Tongue (tissue), 2 donors: ENCODE measurements around the gene LHFPL6. TPM values are rescaled to one million over a fixed set of nuclear protein-coding genes. Genes with fewer than 3 reads are reported as not detected.

Experiments used
- DNase-seq: peaks from one replicate; pipeline ENCODE4 v3.0.0-alpha.2; 2015
- total RNA-seq: library from RNA; depleted of rRNA; stranded (reverse); fragments of >200 nt; gene quantifications from one replicate; pipeline ENCODE4 v1.2.3, GENCODE V29; 2014

The LHFPL6 gene
- total RNA-seq = 65.6 TPM

DNA sequence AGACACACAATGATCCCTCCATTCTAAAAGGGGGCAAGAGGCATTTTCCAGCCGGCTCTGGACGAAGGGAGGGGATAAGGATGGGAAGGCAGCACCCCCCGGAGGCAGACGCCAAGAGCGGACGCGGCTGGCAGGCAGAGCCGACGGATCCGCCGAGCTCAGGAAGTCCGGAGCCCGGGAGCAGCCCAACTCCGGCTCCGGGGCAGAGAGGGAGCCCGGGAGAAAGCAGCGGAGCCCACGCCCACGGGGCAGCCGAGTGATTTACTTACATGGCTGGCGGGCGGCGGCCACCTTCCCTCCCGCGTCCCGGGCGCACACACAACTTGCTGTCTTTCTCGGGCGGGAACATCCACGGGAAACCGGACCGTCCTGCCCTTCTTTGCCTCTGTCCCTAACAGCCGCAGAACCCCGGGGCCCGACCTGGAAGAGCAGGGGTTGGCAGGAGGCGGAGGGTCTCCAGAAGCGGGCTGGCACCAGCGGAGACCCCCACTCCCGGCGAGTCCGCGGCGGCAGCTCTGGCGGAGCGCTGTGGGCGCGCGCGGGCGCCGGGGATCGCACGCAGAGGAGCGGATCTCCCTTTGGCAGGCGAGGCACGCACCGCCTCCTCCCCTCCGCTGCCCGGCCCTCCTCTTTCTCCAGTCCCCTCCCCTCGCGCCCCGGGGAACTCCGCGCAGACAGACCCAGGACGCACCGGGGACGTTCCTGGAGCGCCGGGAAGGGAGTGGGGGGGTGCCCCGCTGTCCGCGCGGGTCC, at the start of gene LHFPL6:
Gene LHFPL6, minus strand, starts transcription at position 580 of the 753 bp plus-strand sequence.
- peak; percentile 91 for DNase-seq

DNA sequence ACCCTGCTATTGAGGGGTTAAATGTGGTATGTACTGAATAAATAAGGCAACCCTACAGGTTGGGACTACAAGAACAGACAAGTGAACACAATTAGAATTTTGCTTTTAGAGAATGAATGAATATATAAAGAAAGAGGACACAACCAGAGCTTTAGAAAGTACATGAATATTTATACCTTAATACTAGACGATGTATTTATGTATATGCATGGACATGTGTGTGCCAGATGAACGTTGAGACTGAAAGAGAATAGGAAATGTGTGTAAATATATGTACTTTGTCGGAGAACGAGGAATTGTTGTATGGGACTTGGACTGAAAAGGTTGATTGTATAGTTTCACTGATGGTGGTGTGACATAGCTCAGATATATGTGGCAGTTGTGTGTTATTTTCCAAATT, 43.1 kb upstream of the LHFPL6 start:
- DNase-seq = no peak

DNA sequence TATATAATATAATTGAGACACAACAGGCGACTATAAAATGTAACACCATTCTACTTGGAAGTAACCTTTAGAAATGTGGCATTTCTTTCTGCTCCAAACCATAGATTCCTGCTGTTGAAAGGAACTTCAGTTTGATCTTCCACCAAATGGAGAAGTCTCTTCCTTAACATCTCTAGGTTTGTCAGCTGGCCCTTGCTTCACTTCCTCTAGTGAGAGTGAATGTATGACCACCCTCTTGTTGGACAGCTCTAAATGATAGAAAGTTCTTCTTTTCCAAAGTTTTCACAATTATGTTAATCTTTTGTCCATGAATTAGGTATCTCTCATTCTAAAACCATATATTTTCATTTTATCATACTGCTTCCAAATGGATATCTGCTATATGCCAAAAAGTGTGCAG, 38.7 kb upstream of the LHFPL6 start:
- no peak for DNase-seq

DNA sequence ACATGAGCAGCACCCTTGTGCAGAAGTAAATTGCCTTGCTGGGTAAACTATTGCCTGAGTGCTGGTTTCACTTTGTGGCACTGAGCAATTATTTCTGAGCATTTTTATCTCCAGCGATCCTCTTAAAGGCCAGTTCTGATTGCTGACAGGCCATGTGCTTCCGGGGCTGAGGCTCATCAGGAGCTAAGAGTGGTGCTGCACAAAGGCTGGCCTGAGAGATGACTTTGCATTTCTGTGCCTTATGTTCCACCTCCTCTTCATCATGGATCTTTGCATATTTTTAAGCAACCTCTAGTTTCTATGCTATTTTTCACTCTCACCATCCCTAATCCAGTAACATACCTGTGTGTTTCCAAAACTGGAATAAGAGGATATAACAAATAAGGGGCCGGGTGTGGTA, 34.9 kb upstream of the LHFPL6 start:
- no peak for DNase-seq

DNA sequence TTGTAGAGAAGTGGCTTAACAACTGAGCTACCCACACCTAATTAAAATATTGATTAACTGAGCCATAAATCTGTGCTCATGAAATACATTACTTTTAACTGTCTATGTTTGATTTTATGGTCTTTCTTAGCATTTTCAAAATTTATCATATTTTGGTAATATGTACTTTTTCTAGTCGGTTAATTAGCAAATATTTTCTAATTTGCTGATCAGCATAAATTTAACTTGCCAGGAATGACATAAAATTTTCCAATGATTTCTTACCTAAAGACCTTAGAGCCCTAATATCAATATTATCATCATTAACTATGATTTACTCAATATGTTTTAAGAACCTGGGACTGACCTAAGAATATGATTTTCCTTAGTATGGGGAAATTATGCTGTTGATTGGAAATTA, 32.6 kb upstream of the LHFPL6 start:
- no peak for DNase-seq

DNA sequence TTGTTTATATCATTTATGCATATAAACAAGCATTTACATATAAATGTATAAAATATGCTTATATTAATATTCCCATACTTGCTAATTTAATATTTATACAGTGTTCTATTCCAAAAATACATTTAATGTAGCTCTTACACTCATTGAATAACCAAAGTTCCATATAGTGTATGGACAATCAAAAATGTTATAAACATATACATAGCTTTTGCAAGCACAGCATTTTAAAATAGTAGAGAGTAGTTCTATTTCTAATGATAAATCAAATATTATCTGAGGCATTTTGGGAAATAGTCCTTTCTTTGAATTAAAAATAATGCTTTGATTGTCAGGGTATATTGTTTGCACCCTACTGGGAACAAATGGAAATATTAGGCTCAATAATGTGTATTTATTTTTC, 30.0 kb upstream of the LHFPL6 start:
- no peak for DNase-seq

DNA sequence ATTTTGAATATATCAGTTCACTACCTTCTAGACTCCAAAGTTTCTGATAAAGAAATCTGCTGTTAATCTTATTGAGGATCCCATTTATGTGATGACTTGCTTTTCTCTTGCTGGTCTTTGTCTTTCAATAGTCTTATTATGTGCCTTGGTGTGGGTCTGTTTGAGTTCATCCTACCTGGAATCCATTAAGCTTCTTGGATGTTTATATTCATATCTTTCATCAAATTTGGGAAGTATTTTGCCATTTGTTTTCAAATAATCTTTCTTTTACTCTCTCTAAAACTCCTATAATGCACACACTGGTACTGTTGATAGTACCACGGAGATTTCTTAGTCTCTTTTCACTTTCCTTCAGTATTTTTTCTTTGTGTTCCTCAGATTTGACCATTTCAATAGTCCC, 28.3 kb upstream of the LHFPL6 start:
- DNase-seq = no peak

DNA sequence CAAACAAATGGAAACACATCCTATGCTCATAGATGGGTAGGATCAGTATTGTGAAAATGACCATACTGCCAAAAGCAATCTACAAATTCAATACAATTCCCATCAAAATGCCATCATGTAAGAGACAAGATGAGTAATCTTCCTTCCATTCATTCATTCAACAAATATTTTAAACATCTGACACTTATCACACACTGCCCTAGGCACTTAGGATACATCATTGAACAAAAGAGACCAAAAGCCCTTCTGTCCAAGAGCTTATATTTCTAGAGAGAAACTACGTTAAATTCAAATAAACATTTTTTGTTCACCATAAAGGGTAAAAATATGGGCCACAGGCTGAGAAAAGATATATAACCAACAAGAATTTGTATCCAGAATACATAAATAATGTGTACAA, 20.5 kb upstream of the LHFPL6 start:
- DNase-seq = no peak

DNA sequence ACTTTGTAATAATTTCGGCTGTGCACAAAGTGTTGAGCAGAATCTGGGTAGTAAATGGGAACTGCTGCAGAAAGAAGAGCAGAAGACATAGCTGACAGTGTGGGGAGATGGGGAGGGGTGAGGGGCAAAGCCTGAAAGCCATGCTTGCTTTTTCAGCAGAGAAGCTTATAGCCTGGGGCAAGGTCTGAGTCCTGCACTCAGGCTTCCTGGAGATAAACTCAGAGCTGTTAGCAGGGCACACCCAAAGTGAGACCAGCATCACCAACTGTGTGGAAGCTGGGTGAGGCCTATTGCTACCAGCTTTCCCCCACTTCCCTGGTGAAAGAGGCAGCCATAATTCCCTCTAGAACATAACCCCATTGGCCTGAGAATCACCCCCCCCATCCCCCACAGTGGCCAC, 15.6 kb upstream of the LHFPL6 start:
- no peak for DNase-seq

DNA sequence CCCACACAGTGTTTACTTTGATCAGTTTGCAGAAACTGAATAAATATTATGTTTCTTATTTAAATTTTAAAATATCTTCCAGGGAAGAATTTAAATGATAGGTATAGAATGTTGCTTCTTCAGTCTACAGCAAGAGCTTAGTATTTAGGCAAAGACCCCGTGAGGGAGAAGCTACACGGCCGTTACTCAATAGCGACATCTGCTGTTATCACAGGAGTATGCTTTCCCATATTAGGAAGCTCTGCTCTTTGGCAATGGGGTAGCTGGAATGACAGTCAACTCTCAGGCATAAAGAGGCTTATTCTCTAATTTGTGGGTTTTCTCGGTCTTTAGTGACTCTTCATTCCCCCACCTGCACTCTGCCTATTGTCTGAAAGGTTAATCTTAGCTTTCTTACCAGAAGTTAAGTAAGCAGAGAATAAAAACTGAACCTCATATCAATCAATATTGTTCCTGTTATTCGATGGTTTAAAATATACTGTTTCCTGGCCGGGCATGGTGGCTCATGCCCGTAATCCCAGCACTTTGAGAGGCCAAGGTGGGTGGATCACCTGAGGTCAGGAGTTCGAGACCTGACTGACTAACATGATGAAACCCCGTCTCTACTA, 13.2 kb upstream of the LHFPL6 start:
- DNase-seq = peak; percentile 90

DNA sequence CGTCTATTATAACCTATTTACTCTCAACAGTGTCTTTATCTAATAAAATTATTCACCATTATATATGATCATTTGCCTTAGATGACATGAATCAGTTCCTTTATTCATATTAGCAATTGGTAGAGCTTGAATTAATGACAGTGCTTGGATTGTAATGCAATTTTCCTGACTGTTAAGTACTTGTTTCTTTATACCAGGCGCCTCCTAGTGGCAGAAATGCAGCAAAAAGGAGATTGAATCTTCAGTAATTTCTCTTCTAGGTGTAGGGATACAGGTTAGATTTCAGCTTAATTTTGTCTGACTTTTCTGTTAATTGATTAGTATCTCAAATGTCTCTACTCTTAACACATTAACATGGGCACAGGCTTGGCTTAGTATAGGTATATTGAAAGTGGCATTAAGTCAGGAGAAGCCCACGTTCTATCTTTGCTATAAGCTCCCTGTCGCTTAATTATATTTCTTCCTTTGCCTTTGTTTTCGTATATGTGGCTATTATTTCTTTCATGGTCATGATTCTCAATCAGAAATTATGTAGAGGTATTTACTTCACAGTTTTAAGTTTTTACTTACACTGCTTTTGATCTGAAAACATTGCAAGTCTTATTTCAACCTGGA, 9.1 kb upstream of the LHFPL6 start:
- peak; percentile 90 for DNase-seq

DNA sequence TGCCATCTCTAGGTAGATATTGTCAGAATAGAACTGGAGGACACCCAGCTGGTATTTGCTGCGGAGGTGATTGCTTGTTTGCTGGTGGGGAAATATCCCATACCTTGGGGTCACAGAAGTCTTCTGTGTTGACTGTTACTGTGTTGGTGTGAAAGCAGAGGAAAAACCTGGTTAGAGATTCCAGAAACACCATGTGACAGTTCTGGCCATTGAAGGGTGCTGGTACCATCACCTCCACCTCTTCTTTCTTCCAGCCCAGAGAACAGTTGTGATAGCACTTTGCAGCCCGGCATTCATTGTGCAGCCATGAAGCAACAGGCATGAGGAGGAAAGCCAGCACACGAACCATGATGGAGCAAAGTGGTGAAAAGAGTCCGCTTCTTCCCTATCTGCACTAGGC, 4.9 kb upstream of the LHFPL6 start:
- DNase-seq = no peak

DNA sequence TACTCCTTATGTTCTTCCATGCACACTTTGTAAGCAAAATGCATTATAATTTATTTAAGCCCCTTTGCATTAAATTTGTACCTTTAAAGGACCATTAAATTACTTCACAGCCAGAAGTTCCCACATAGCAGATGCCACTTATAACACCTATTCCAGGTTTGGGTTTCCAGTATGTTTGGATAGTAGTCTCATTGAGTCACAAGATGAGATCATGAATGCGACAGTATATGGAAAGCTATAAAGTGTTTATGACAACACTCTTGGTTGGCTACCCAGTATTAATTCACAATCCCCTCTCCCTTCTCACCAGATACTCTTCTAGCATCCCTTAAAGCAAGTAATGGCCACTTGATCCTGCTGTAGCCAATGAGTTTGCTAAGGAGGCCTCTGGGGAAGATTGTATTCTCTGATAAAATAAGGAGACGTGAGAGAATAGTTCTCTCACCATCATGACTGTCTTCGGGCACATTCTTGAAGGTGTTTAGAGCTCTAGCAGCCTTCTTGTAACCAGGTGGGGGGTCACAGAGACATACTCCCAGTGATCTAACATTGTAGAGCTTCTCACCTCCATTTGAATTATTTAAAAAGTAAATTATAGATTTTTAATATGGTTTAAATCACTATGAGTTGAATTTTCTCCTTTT, 2.8 kb upstream of the LHFPL6 start:
- DNase-seq = no peak

DNA sequence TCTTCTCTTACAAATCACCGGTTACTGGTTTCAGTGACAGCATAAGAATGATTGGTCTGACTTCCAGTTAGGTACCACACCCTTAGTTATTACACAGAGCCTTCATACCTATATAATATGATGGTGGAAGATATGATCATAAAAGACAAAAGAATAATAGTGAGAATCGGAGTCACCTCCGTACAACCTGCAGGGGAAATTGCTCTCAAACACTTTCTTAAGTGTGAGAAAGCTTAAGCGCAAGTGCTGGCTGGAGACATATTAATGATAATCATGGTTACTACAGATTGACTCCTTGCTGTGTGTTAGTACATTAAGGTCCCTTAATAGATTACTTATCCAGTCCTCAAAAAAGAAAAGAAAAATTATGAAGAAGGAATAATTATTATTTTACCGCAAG, 1.8 kb upstream of the LHFPL6 start:
- DNase-seq = no peak

DNA sequence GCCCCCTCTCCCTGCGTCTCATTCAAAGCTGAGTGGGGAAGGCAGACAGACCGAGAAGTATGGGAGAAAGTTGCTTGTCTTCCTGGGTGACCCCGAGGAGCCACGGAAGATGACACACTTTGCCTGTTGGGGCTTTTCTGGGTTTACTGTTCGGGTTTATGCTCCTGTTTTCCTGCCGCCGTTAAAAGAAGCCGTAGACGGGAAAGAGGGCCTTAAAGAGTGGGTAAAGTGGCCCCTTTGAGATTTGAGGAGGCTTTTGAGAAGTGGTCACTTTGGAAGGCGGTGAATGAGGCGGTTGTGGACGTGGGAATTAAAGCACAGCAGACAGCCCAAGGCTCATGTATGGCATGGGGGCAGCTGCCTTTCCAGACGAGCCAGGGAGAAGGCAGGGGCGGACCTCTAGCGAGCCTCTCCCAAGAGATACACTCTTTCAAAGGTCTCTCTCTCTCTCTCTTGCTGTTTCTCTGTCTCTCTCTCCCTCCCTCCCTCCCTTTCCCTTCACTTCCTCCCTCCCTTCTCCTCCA, 493 bp upstream of the LHFPL6 start:
- peak; percentile 64 for DNase-seq

DNA sequence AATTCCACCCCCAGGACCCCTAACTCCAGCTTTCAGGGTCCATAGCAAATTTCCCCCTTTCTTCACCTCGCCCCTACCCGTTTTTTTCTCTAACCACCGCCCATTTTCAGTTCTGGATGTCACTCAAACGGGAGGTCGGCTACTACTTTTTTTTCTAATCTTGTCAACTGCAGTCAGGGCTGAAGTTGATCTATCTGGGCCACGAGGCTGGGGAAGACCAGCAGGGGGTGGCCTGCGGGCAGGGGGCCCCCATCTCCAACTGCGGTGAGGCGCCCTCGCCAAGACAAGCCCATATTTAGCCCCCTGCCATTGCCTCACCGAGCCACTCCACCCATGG, 748 bp downstream of the LHFPL6 start:
- no peak for DNase-seq

DNA sequence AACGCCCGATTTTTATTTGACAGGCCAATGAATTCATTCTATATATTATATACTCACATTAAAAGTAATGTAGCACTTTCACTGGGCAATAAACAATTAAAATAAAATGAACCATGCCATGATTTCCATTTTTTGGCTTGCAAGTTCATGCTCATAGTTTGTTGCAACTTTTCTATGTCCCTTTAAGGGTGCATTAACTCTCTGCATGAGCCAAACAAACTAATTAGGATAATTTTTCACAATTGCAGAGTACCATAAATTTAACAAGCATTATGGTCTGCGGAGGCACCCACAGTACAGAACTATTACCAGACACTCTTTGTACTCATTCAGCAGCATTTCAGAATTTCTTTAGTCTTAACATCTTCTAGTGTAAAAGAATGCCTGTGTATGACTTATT, 1.4 kb downstream of the LHFPL6 start:
- DNase-seq = no peak

DNA sequence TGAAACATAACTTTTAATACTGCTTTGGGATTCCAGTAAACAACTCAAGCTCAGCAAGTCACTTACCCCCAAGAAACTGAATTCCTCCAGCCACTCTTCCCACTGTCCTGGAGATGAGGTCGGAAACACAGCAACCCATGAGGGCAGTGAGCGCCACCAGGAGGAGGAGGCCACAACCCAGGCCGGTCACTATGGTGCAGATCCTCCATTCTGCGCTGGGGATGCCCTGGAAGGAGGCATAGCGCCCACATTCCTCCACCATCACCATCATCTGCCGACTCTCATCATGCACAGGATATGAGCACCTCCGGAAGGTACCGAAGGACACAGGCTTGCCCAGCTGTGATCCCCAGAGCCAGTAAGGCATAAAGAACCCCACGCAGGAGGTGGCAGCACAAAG, 2.2 kb downstream of the LHFPL6 start:
- no peak for DNase-seq

DNA sequence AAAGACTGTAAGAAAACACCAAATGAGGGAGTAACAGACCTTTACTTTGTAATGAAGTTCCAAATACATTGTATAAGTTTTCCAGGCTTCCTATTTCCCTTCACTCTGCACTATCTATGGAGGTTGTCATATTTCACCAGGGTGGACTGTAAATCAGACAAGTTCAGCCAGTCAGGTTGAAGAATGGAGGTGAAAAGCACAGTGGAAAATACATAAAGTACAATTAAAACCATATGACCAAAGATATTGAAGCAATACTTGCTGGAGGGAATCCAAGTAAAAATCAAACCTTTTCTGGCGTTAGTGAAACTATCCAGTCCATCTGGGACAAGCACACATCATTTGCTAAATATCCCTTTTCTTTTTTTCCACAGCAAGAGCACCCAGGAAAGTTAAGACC, 3.2 kb downstream of the LHFPL6 start:
- peak; percentile 58 for DNase-seq

DNA sequence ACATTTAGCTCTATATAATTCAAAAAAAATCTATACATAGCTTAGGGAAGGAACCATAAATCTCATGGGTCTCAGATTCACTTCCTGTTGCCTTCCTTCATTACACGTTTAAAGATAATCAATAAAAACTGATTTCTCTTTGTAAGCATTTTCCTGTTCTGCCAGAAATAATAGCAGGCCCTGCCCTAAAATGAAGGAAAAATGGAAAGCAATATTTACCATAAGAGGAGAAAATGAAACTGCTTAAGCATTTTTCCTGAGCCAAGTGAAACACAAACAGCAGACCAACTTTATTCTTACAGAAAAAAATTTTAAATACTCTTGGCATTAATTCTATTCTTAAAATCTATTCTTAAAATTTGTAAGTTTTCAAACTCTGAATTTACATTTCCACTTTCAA, 4.0 kb downstream of the LHFPL6 start:
- DNase-seq = no peak

DNA sequence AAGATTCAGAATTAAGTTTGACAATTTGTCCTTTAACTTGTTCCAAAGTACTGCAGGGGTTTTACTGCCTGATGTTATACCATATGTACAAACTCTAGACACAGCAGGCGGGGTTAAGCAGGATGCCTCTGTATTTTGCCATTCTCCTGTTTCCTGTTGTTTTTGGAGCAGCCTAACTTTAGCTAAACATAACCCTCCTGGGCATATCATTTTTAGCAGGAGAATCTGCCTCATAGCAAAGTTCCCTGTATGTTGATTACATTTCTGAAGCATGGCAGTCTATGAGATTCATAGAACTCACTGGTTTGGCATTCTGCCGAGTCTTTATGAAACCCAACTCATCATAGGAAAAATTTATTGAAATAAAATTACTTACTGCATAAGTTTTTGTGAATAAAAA, 5.2 kb downstream of the LHFPL6 start:
- DNase-seq = peak; percentile 66

DNA sequence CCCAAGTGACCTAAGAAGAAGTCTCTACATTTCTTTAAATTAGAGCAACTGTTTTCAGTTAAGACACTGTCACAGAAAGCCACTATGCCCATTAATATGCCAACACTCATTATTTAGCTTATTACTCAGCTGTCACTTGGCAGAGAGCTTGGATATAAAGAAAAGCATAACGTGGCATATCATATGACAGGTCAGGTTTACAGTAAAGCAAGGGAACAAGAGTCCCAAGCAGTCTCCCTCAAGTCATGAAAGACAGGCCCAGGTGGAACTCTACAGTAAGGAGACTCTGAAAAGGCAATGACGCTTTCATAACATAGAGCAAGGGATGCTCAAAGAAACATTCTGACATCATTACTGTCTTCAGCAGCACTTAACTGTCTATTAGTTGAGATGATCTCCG, 6.3 kb downstream of the LHFPL6 start:
- DNase-seq = peak; percentile 85

DNA sequence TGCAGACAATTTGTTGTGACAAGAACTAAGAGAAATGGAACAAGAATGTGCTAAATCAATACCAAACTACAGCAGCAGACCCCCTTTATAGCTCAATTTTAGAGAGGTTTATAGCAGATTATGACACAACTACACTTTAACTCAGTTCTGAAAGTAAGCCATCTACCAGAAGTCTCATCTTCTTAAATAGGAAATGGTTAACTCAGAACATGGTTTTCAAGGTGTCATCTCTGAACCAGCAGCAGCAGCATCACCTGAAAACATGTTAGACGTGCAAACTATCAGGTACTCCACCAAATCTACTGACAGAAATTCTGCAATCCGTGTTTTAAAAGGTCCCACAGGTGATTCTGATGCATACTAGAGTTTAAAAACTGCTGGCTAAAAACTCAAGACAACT, 6.8 kb downstream of the LHFPL6 start:
- no peak for DNase-seq
